Activated T-cell treated with anti-CD3 and anti-CD28 coated beads for 48 hours (primary cell): Measurements from ENCODE around the gene NSUN4.
A peak's percentile ranks its signal among the peaks of the same experiment; 100 is the strongest.
"Not testable (repeated sequence)": the region's sequence is repeated elsewhere in the genome, so short reads cannot be mapped to it uniquely, and the experiment has no call there.

Source experiments
- DNase-seq: peaks from one replicate; pipeline ENCODE4 v3.0.0-alpha.2; 2020; ENCODE audit warnings: low read depth

NSUN4 gene

GRCh38 chr1:46367701-46368100, 27.1 kb downstream of the NSUN4 start:
- DNase-seq, result not testable (repeated sequence)

GRCh38 chr1:46368791-46369190, 28.2 kb downstream of the NSUN4 start:
- no peak for DNase-seq

- DNase-seq, result no peak
These were observed 29.1 kb downstream of the NSUN4 start for GRCh38 chr1:46369542-46370213.

DNA sequence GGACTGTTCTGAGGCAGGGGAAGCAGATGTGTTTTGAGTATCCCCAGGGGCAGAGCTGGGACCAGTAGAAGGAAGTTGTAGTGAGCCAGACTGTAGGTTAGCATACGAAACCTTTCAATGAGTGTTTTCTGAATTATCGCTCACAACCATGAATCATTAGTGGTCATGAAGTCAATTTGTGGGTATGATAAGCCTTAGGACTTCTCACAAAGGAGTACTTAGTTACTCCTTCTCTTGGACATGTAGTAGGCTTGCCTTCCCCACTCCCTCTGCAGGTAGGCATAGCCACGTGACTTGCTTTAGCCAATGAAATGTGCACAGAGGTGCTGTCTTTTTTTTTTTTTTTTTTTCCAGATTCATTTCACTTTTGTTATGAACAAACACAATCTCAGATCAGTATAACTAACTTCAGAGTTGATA, 29.6 kb downstream of the NSUN4 start:
- no peak for DNase-seq

DNA sequence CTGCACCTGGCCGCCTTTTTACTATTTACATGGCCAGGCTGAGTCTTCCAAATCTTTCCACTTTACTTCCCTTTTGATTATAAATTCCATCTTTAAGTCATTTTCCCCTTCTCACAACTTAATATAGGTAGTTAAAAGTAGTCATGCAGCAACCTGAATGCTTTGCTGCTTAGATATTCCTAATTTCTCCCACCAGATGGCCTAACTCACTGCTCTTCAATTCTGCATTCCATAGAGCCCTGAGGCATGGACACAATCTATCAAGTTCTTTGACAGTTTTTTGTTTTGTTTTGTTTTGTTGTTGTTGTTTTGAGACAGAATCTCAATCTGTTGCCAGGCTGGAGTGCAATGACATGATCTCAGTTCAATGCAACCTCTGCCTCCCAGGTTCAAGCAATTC, 31.8 kb downstream of the NSUN4 start:
- no peak for DNase-seq

DNA sequence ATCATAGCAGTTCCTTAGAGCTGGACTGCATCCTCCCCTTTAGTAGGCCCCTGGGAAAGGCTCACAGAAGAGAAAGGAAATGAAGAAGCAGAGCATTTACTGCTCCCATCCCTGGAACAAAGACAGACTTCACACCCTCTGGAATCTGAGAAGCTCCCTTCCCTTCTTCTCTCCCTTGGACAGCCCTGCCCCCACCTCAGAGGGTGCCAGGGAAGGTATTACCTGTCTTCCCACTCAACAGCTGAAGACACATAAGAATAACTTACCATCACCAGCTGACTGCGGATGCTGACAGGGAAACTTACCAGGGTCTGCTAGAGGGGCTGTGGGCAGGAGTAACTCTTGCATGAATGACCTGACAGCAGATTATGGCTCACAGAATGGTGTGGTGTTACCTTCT, 39.4 kb downstream of the NSUN4 start:
- DNase-seq, result no peak

- DNase-seq, result no peak
These were observed 39.9 kb downstream of the NSUN4 start for GRCh38 chr1:46380508-46380907.

DNA sequence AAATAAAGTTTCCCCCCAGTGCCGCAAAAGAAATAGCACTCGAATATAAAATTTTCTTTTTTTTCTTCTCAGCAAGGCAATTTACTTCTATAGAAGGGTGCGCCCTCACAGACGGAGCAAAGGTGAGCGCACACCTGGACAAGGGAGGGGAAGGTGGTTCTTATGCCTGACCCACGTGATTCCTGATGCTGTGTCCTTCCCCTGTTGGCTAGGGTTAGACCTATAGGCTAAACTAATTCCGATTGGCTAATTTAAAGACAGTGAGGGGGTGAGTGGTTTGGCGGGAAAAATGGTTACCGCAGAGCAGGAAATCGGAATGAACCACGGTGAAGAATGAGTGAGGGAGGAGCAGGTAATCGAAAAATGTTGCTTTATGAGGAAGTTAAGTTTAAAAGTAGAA, 52.9 kb downstream of the NSUN4 start:
- no peak for DNase-seq

DNA sequence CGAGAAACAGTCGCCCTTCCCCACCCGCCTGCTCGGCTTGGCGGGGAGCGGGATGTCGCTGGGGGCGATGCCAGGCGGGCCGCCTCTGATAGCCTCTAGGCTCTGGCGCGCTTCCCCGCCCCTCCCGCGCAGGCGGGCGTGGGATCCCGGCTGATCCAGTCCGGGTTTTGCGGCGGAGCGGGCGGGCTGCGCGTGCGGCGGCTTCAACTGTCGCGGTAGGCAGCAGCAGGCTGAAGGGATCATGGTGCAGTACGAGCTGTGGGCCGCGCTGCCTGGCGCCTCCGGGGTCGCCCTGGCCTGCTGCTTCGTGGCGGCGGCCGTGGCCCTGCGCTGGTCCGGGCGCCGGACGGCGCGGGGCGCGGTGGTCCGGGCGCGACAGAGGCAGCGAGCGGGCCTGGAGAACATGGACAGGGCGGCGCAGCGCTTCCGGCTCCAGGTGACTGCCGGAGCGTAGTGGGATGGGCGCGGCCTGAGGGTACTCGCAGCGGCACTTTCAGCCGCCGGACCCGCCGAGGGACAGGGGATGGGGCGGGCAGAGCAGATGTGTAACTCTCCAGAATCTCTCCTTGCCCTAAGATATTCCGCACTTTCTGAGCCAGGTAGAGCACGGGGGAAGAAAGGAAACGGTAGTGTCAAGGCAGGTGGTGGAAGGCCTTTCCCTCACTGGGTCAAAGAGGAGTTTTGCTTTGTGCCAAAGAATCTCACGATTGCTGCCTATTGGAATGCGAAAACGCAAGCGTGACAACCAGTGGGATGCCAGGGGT, 53.7 kb downstream of the NSUN4 start, which contains the start of gene FAAH:
Gene FAAH (plus strand): TSS at position 210 of the 764 bp plus-strand sequence. CDS start 32 bp downstream, at position 242.
- peak; percentile 32 for DNase-seq

- DNase-seq, result no peak
These were observed 54.4 kb downstream of the NSUN4 start for GRCh38 chr1:46394872-46395465.

GRCh38 chr1:46396441-46397398, 56.1 kb downstream of the NSUN4 start:
- DNase-seq, result no peak

GRCh38 chr1:46399307-46399706, 58.7 kb downstream of the NSUN4 start:
- DNase-seq, result no peak

DNA sequence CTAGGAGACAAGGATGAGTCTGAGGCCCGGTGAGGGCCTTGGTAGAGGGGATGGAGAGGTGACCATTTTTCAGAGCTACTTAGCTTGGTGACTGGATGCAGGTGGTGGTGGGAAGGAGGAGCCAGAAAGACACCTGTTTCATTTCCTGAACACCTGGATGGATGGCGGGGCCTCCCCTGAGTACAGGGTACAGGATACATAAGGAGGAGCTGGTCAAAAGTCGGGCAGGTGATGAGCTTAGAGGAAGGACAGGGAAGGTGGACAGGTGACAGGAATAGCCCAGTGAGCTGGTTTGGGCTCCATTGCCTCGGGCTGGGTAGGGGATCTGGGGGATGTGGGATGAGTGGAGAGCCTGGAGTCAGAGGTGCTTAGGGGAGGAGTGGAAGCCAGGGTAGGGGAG, 59.8 kb downstream of the NSUN4 start:
- no peak for DNase-seq

DNA sequence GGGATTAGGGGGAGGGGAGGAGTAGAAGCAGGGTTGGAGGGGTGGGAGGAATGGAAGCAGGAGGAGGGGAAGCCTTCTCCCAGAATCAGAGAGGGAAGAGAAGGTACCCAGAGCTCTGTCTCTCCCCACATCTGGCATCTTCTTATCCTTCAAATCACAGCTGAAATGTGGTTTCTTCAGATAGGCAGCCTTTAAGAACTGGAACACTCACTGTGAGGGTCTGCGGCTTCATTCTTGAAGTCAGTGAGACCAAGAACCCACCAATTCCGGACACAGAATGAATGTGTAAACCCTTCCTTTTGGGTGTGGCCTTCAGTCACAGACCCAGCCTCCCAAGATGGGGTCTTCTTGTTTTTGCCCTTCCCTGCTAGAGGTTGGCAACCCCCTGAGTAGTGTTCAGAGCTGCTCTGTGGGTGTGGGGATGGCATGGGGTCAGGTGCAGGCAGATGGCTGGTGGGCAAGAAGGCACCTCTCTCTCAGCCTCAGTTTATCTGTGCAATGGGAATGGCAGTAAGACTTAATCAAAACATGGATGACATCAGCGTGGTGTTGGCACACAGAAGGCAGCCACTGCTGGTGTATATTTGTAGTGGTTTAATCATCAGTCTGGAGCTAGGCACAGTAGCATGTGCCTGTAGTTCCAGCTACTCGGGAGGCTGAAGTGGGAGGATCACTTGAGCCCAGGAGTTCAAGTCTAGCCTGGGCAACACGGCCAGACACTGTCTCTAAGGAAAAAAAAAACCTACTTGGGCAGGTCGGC, 60.7 kb downstream of the NSUN4 start:
- DNase-seq, result no peak

DNA sequence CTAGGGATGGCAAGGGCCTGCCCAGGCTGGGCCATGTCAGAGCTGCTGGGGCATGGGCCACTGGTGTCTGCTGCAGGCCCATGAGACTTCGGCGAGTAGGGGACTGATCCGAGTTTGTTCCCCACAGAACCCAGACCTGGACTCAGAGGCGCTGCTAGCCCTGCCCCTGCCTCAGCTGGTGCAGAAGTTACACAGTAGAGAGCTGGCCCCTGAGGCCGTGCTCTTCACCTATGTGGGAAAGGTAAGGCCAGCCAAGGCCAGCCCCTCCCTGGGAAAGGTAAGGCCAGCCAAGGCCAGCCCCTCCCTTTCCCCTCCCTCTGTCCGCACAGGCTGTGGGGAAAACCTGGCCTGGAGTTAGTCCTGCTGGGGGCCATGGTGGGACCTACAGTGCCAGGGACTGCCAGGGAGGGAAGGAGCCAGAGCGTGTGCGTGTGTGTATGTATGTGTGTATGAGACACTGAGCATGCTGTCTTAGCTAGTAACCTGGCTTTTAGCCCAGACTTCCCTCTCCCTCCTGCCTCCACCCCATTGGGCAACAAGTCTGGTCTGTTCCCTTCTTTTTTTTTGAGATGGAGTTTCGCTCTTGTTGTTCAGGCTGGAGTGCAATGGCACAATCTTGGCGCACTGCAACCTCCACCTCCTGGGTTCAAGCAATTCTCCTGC, 61.5 kb downstream of the NSUN4 start:
- DNase-seq, result no peak

DNA sequence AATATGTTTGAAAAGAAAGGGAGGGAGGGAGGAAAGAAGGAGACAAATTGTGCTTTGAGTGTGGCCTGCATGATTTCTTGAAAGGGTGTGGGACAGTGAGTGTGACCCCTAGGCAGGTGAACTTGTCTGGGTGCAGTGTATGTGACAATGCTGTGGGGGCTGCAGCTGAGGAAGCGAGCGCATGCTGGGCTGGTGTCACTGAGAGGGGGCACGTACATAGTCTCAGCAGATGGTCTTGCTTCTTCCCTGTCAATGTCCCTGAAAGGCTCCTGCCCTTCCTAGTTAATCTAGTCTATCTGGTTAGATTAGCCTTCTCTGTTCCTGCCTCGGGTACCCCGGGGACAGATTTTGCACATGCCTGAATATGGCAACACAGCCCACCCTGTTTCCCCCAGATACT, 63.3 kb downstream of the NSUN4 start:
- no peak for DNase-seq

- no peak for DNase-seq
These were observed 64.0 kb downstream of the NSUN4 start for GRCh38 chr1:46404482-46405196.

DNA sequence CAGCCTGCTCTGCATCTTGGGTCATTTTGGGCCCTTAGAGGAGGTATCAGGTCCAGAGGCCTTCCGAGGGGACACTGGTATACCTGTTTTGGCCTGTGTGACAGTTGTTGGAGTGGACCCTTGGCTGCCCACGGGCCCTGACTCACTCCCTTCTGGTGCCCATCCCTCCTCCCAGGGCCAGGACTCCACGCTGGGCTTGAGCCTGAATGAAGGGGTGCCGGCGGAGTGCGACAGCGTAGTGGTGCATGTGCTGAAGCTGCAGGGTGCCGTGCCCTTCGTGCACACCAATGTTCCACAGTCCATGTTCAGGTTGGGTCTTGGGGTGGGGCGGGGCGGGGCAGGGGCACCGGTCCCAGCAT, 64.6 kb downstream of the NSUN4 start:
- no peak for DNase-seq

- DNase-seq, result no peak
These were observed 65.1 kb downstream of the NSUN4 start for GRCh38 chr1:46405724-46406123.
